ENCODE results near the gene CD1B. TPM values are rescaled to one million over a fixed set of nuclear protein-coding genes. Genes with fewer than 3 reads are reported as not detected.

The CD1B gene
- total and polyA plus RNA-seq, 8 donors, result 0.19 TPM; not detected in 7

GRCh38 chr1:158362941-158363340, 31.6 kb upstream of the CD1B start:
- no peak for FAIRE-seq
- H3K27ac ChIP-seq, result no peak overlapping the region
- no peaks in the 10 kb centered on the region for H3K27me3 ChIP-seq
- H3K36me3 ChIP-seq, result no peaks in the 10 kb centered on the region
- no peak for DNase-seq
- H3K4me3 ChIP-seq, result no peak overlapping the region
- H3K4me1 ChIP-seq, result no peaks in the 10 kb centered on the region
- no peak for ATAC-seq
- 44 to 46% methylated on average over 1 of the region's 1 CpG for WGBS, 2 donors
- H3K9me3 ChIP-seq, result no peaks in the 10 kb centered on the region
- TF ChIP-seq, protein P1, sequence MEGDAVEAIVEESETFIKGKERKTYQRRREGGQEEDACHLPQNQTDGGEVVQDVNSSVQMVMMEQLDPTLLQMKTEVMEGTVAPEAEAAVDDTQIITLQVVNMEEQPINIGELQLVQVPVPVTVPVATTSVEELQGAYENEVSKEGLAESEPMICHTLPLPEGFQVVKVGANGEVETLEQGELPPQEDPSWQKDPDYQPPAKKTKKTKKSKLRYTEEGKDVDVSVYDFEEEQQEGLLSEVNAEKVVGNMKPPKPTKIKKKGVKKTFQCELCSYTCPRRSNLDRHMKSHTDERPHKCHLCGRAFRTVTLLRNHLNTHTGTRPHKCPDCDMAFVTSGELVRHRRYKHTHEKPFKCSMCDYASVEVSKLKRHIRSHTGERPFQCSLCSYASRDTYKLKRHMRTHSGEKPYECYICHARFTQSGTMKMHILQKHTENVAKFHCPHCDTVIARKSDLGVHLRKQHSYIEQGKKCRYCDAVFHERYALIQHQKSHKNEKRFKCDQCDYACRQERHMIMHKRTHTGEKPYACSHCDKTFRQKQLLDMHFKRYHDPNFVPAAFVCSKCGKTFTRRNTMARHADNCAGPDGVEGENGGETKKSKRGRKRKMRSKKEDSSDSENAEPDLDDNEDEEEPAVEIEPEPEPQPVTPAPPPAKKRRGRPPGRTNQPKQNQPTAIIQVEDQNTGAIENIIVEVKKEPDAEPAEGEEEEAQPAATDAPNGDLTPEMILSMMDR (IDR thresholded peaks at IDR 0.05), result no peak
- intact Hi-C loops (cut with DNase I), result no loop called here

- Histone ChIP-seq H3K27ac (no peak overlapping the region), H3K4me3 (no peak overlapping the region), H3K27me3 (no peaks in the 10 kb centered on the region), H3K9me3 (no peaks in the 10 kb centered on the region), H3K4me1 (no peaks in the 10 kb centered on the region), H3K36me3 (no peaks in the 10 kb centered on the region)
- TF ChIP-seq, protein P1 (IDR thresholded peaks at IDR 0.05), result no peak
- intact Hi-C loops (cut with DNase I), result no loop called here
- WGBS, 2 donors, result 8 to 13% methylated on average over 1 of the region's 1 CpG
- DNase-seq (no peak), FAIRE-seq (no peak), ATAC-seq (no peak)
Observed at GRCh38 chr1:158362482-158362881, 31.2 kb upstream of the CD1B start.

GRCh38 chr1:158357441-158357840, 26.1 kb upstream of the CD1B start:
- ATAC-seq, result no peak
- TF ChIP-seq, protein P1 (IDR thresholded peaks at IDR 0.05), result no peak
- no peak overlapping the region for H3K27ac ChIP-seq
- intact Hi-C loops (cut with DNase I), result no loop called here
- H3K27me3 ChIP-seq, result no peaks in the 10 kb centered on the region
- H3K9me3 ChIP-seq, result no peaks in the 10 kb centered on the region
- no peak for FAIRE-seq
- H3K4me3 ChIP-seq, result no peak overlapping the region
- WGBS, 2 donors, result 65 to 71% methylated on average over 1 of the region's 1 CpG
- H3K4me1 ChIP-seq, result no peaks in the 10 kb centered on the region
- H3K36me3 ChIP-seq, result no peaks in the 10 kb centered on the region
- DNase-seq, result no peak

DNA sequence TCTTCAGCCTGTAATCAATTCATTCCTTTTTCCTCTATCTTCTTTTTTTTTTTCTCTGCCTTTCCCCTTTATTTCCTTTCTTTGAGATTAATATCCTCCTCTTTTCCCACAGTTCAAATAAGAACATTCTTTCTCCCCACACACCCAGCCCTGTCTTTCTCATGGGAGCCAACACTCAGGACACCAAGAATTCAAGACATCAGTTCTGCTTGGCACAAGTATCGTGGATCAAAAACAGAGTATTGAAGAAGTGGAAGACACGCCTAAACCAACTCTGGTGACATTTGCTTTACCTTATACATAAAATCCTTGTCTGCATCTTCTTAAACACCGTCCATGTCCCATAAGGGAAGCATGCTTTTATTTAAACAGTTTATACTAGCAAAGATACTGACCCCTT, 25.3 kb upstream of the CD1B start:
- FAIRE-seq (no peak), DNase-seq (no peak), ATAC-seq (no peak)
- no peak overlapping the region for H3K4me3 ChIP-seq
- TF ChIP-seq, protein P1 (IDR thresholded peaks at IDR 0.05), result no peak
- no peaks in the 10 kb centered on the region for H3K27me3 ChIP-seq
- WGBS, 2 donors, result 47 to 49% methylated on average over 3 of the region's 3 CpGs
- no peak overlapping the region for H3K27ac ChIP-seq
- H3K9me3 ChIP-seq, result no peaks in the 10 kb centered on the region
- no peaks in the 10 kb centered on the region for H3K36me3 ChIP-seq
- intact Hi-C loops (cut with DNase I), result no loop called here
- no peaks in the 10 kb centered on the region for H3K4me1 ChIP-seq

DNA sequence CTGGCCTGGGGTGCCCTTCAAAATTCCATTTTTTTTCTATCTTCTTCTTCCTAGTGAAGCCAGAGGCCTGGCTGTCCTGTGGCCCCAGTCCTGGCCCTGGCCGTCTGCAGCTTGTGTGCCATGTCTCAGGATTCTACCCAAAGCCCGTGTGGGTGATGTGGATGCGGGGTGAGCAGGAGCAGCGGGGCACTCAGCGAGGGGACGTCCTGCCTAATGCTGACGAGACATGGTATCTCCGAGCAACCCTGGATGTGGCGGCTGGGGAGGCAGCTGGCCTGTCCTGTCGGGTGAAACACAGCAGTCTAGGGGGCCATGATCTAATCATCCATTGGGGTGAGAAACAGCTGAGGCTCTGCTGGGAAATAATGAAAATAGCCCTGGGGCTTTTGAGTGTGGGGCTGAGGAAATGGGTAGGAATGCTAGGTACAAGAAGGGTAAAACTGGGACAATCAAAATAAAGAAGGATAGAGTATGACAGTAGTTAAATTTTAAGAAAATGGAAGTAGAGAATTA, 24.5 kb upstream of the CD1B start:
- no peak for FAIRE-seq
- no peak for ATAC-seq

More for the DNA sequence above, 24.5 kb upstream of the CD1B start:
- Histone ChIP-seq H3K36me3 (no peaks in the 10 kb centered on the region), H3K27me3 (no peaks in the 10 kb centered on the region), H3K4me1 (no peaks in the 10 kb centered on the region), H3K27ac (no peak overlapping the region), H3K4me3 (no peak overlapping the region), H3K9me3 (no peaks in the 10 kb centered on the region)
- DNase-seq, result no peak
- intact Hi-C loops (cut with DNase I), result no loop called here
- TF ChIP-seq, protein P1 (IDR thresholded peaks at IDR 0.05), result no peak
- WGBS, 2 donors, result 59 to 69% methylated on average over 10 of the region's 10 CpGs
